GM23248 (cell line): ENCODE data around the gene TENM3.

ENCODE experiments used
- EZH2 ChIP-seq: fragments of 200-600 bp; sonication (generic); IDR thresholded peaks from 2 replicates; pipeline ENCODE4 v1.6.1; 2018; ENCODE audit warnings: antibody characterized with exemption, mild to moderate bottlenecking; ENCODE audit not compliant: insufficient read depth, poor library complexity, severe bottlenecking
- EZH2phosphoT487 ChIP-seq: fragments of 200-600 bp; sonication (generic); IDR thresholded peaks from 2 replicates; pipeline ENCODE4 v1.6.1; 2018; ENCODE audit warnings: antibody characterized with exemption, moderate library complexity, mild to moderate bottlenecking, low read depth; ENCODE audit not compliant: insufficient read depth

DNA sequence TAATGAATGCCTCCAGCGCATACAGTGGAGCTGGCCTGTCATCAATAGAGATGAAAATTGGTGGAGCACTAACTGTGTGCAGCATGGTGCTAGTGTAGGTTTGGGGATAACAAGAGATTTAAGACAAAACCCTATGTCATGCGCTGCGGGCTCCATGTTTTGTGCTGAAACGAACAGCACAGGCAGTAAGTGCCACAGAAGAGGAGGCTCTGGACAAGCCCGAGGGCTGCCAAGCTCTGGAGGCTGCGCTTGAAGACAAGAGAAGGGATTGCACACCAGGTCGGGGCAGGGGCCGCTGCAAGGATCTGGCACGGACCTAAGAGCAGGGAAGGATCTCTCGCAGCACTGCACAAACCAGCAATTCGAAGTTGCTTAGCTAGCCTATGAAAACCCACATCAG is 35.5 kb downstream of the TENM3 start:
- no peak for TF ChIP-seq EZH2
- no peak for TF ChIP-seq EZH2phosphoT487
